A673 (cell line): ENCODE measurements around the gene ATP13A1. TPM values are rescaled to one million over a fixed set of nuclear protein-coding genes. Genes with fewer than 3 reads are reported as not detected.
"Not testable (repeated sequence)": the region's sequence is repeated elsewhere in the genome, so short reads cannot be mapped to it uniquely, and the experiment has no call there.

Source experiments
- BruUV-seq: library from RNA; stranded (reverse); fragments of 400-500 nt; replicated peaks from 2 replicates; lab custom pipeline; 2021; lab: Mats Ljungman, UMichigan
- CTCF ChIA-PET: fragments of 300-600 bp; sonication (Branson Sonifier 250); formaldehyde crosslinking; loops from one replicate; lab custom pipeline; 2022; ENCODE audit warnings: antibody characterized with exemption; lab: Charles Lee
- POLR2A ChIA-PET: fragments of 300-600 bp; sonication (Branson Sonifier 250); formaldehyde crosslinking; loops from one replicate; lab custom pipeline; 2022; ENCODE audit warnings: antibody characterized with exemption; ENCODE audit not compliant: low non-redundant PET; lab: Charles Lee
- DNase-seq: peaks from one replicate; pipeline ENCODE4 v3.0.0-alpha.2; 2015; ENCODE audit warnings: low spot score
- H3K27ac ChIP-seq: fragments of 200-600 bp; sonication (generic); 2 replicates; pipeline ENCODE4 v1.5.1; 2016; ENCODE audit warnings: mixed run types, low read depth, mild to moderate bottlenecking, mixed read lengths, antibody characterized with exemption, low read length; ENCODE audit not compliant: poor library complexity, severe bottlenecking
- H3K27me3 ChIP-seq: fragments of 200-600 bp; sonication (generic); replicated peaks from 2 replicates; pipeline ENCODE4 v1.6.1; 2017; ENCODE audit warnings: mixed run types, low read depth, mild to moderate bottlenecking, mixed read lengths, antibody characterized with exemption, low read length; ENCODE audit not compliant: insufficient read depth, poor library complexity
- H3K36me3 ChIP-seq: fragments of 200-600 bp; sonication (generic); 2 replicates; pipeline ENCODE4 v1.6.1; 2016; ENCODE audit warnings: mixed run types, mild to moderate bottlenecking, mixed read lengths, antibody characterized with exemption, low read length; ENCODE audit not compliant: insufficient read depth, poor library complexity, severe bottlenecking
- H3K4me1 ChIP-seq: fragments of 200-600 bp; sonication (generic); 2 replicates; pipeline ENCODE4 v1.6.1; 2017; ENCODE audit warnings: mixed run types, mild to moderate bottlenecking, mixed read lengths, antibody characterized with exemption, low read length; ENCODE audit not compliant: insufficient read depth, poor library complexity, severe bottlenecking
- H3K4me3 ChIP-seq: fragments of 200-600 bp; sonication (generic); 2 replicates; pipeline ENCODE4 v1.5.1; 2016; ENCODE audit warnings: low read depth, mixed run types, mild to moderate bottlenecking, mixed read lengths, low read length; ENCODE audit not compliant: poor library complexity, severe bottlenecking
- H3K9me3 ChIP-seq: fragments of 200-600 bp; sonication (generic); 2 replicates; pipeline ENCODE4 v1.6.1; 2016; ENCODE audit warnings: mixed run types, low read depth, mild to moderate bottlenecking, mixed read lengths, antibody characterized with exemption, low read length; ENCODE audit not compliant: poor library complexity, severe bottlenecking
- CTCF ChIP-seq: fragments of 300-800, 200-600 bp; sonication (generic); conservative IDR thresholded peaks from 2 replicates; pipeline ENCODE4 v1.5.1; 2017; ENCODE audit warnings: low read depth, mild to moderate bottlenecking, antibody characterized with exemption, low read length, moderate library complexity, mixed read lengths
- EZH2 ChIP-seq: fragments of 200-600 bp; sonication (generic); IDR thresholded peaks from 2 replicates; pipeline ENCODE4 v1.6.1; 2017; ENCODE audit warnings: borderline replicate concordance, low read depth, mild to moderate bottlenecking, mixed read lengths, antibody characterized with exemption, low read length; ENCODE audit not compliant: poor library complexity, severe bottlenecking
- intact Hi-C: fragments of 100-400 bp; cut with micrococcal nuclease; formaldehyde crosslinking; loops from one replicate; pipeline ENCODE4 v1.10.0; 2022; ENCODE audit not compliant: unreplicated experiment
- total RNA-seq: library from RNA; stranded (reverse); gene quantifications from 2 replicates; pipeline ENCODE4 v1.2.3, GENCODE V29; 2021

The ATP13A1 gene
- total RNA-seq, 1 experiment from 2014 or later: 94.4 TPM

GRCh38 chr19:19711306-19711933, 47.9 kb upstream of the ATP13A1 start:
- BruUV-seq: TSS peak; percentile 12
- no peak for DNase-seq
- no peak for TF ChIP-seq EZH2
- no peak for TF ChIP-seq CTCF
- peaks cover 45% of the 10 kb centered on the region for H3K36me3 ChIP-seq
- no peaks in the 10 kb centered on the region for H3K27me3 ChIP-seq
- ChIA-PET POLR2A (no interaction called here), CTCF (no interaction called here)
- intact Hi-C loops: no loop called here
- peaks cover 87% of the 10 kb centered on the region for H3K9me3 ChIP-seq
- H3K4me1 ChIP-seq: no peaks in the 10 kb centered on the region
- no peak overlapping the region for H3K4me3 ChIP-seq
- H3K27ac ChIP-seq: no peak overlapping the region

- no peak overlapping the region for H3K27ac ChIP-seq
- intact Hi-C loops: no loop called here
- no peak for DNase-seq
- CTCF ChIA-PET: no interaction called here
- BruUV-seq: no TSS peak
- H3K36me3 ChIP-seq: peaks cover 45% of the 10 kb centered on the region
- H3K27me3 ChIP-seq: no peaks in the 10 kb centered on the region
- no peaks in the 10 kb centered on the region for H3K4me1 ChIP-seq
- no peak for TF ChIP-seq CTCF
- TF ChIP-seq EZH2: no peak
- POLR2A ChIA-PET: no interaction called here
- peaks cover 84% of the 10 kb centered on the region for H3K9me3 ChIP-seq
- H3K4me3 ChIP-seq: no peak overlapping the region
Measured at GRCh38 chr19:19710506-19710905, 47.0 kb upstream of the ATP13A1 start.

- Histone ChIP-seq H3K4me1 (no peaks in the 10 kb centered on the region), H3K4me3 (no peak overlapping the region), H3K27me3 (no peaks in the 10 kb centered on the region), H3K9me3 (peaks cover 34% of the 10 kb centered on the region), H3K36me3 (peaks cover 5% of the 10 kb centered on the region), H3K27ac (no peak overlapping the region)
- no peak for DNase-seq
- TF ChIP-seq CTCF: no peak
- no peak for TF ChIP-seq EZH2
- intact Hi-C loops: no loop called here
- ChIA-PET CTCF (no interaction called here), POLR2A (no interaction called here)
- no TSS peak for BruUV-seq
Measured at GRCh38 chr19:19704836-19705235, 41.4 kb upstream of the ATP13A1 start.

- H3K4me1 ChIP-seq, BruUV-seq, H3K27me3 ChIP-seq, H3K36me3 ChIP-seq, H3K9me3 ChIP-seq, H3K4me3 ChIP-seq, intact Hi-C loops, DNase-seq, H3K27ac ChIP-seq, CTCF ChIA-PET, POLR2A ChIA-PET: not testable (repeated sequence)
Measured at GRCh38 chr19:19700493-19700892, 37.0 kb upstream of the ATP13A1 start.
